DMS53 treated with DMSO at 0.1 percent for 48 hours (cell line): Measurements from ENCODE around the gene XPO6.

Experiments
- DNase-seq: peaks from one replicate; lab custom pipeline; 2025; ENCODE audit not compliant: unreplicated experiment; lab: John Stamatoyannopoulos, UW

XPO6 gene

DNA sequence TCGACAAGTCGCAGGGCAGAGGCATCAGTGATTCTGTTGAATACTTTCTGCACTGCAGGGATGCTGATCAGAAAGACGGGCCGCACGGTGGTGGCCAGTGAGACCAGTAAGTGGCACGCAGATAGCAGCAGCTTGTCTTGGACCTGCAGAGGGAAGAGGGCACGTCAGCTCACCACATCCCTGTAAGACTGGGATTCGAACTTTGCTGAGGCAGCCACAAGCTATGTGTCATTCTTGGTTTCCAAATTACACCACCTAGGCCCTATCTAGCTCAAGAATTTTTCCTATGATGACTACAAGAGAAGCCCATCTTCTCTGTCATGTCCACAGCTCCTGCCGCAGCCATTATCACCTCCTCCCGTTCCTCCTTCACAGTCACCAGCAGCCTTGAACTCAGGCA lies 98.9 kb downstream of the XPO6 start:
- no peak for DNase-seq

DNA sequence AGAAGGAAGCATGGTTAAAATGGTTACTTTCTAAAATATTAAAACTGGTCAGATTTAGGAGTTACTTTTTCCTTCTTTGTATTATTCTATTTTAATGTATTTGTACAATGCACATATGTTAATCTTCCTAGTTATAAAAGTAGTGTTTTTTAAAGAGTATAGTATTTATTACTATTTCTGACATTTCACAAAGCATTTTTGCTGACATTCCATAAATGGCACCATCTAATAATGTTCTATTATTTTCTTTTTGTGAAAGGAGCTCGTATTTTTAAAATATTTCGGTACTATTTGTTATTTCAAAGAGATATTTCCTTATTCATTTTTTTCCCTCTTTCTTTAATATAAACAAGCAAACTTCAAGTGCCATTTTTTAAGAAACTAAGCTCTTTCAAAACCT lies 100.8 kb downstream of the XPO6 start:
- no peak for DNase-seq

DNA sequence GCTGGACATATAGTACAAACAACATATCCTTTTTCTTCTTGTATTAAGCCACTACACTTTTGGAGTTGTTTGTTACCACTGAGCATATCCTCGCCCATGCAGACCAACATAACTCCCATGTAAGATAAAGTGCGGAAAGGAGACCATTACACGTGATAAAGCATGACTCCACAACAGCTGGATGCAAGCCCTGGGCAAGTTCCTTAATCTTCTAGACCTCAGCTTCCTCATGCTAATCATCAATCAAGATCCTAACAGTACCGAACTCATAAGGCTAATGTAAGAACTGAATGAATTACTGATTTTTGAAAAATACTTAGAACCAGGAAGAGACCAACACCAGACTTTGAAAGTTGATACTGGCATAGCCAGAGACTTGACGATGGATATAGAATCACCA lies 101.3 kb downstream of the XPO6 start:
- no peak for DNase-seq

DNA sequence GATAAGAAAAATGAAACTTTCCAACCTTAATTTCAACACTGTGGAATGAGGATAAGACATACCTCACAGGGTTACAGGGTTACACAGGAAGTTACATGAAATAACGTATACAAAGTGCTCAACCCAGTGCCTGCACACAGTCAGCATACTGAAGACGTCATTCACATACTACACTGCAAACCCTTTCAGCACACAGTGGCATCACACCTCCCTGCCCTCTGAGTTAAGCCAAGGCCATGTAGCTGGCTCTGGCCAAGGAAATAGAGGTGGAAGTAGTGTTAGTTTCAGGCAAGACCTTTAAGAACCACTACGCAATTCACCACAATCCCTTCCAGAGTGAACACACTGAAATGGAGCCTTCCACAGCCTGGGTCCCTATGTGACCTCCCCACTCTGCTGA lies 101.7 kb downstream of the XPO6 start:
- no peak for DNase-seq

DNA sequence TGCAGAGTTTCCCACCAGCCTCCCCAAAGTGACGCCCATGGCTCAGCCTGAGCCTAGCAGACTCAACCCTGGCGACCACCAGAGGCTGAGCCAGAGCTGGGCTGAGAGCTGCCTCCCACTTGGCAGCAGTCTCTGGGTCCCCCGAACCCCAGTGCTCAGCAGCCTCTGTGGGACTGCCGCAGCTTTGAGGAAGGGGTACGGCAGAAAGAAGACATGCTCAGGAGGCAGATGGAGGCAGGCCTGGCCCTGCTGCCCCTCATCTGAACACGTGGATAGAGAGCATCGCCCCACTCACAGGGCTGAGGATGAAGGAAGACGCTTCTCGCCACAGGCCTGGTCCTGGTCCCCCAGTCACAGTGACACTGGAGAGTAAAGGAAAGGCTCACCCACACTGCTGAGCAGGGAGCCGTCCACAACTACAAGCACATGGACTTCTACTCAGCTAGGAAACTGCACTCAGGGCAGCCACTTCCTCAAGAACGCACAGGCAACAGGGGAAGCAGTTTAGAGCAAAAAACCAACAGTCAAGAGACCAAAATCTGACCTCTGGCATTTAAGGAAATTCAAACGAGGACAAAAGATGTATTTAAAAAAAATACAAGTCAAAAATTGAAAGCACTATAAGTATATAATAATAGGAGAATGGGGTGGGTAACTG lies 103.0 kb downstream of the XPO6 start:
- DNase-seq = no peak

DNA sequence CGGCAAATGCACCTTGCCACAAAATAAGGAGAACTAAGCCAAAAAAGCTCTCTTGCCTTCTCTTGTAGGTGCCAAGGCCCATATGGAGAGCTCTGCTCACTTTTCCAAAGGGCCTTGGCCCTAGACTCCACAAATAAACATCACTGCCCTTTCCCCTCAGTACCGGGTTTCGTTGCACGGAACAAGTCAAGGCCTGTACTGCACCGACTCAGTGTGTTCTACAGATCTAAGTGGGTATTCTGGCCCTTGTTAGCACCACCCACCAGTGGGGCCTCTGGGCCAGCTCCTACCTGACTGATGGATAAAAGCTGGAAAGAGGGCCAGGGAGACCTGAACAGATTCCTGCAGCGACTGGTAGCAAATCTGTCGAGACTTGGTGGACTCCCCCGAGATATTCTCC lies 104.5 kb downstream of the XPO6 start:
- DNase-seq = no peak

DNA sequence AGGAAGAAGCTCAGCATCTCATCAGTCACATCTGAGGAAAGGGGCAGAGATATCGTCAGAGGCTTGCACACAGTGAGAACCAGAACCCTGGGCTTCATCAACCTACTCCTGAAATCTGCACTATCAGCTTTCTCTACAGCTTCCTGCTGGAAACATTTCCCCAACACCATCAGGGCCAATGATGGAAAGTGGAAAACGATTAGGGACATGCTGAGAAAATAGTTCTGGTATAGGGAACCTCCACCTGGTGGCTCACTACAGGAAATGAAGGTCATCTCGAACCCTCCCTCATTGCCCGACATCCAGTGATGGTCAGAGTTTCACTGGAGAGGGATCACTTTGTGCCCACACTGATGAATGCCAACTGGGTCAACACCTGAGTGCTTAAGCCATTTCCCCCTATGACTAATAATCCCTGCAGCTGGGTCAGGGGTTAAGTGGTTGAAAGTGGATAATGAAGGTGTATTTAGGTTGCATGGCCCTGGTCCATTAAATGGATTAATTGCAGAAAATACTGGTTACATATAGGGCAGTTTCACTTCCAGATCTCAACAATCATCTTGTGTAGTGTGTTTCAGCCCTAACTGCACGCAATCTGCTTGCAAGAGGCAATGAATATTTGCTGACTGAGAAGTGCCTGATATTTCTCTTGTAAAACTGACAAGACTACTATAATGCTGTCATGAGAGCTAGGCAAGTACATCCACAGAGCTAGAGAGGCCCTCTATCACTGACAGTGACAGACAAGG lies 105.1 kb downstream of the XPO6 start:
- no peak for DNase-seq

DNA sequence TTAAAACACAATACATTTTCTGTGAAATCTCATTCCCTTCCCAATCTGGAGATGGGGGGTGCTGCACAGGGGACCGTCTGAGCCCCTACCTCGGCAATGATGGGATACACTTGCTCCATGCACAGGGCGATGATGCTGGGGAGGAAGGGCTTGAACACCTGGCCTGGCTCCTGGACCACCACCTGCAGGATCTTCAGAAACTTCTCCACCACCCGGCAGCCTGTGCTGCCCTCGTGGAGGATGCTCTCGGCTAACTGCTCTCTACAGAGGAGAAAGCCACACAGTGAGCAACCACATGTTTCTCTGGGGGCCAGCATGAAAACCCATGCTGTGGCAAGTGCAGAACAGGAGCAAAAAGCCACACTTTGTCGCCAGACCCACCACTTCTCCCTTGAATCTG lies 105.8 kb downstream of the XPO6 start:
- DNase-seq = no peak

DNA sequence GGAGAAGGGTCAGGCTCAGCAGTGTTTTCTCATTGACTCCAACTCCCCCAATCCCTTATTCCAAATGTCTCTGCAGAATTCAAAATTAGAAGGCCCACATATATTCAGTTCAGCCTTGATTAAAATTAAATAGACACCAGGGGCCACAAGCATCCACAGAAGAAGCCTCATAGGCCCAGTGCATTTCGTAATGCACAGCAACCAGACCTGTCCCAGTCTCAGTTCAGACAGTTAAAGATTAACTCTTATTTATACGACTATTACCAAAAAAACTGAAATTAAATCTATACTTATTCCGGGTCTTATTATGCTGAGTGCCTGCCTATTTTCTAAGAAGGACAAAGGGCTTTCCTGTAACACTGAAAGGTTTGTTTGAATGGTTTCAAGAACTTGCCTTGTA lies 106.5 kb downstream of the XPO6 start:
- DNase-seq = no peak

DNA sequence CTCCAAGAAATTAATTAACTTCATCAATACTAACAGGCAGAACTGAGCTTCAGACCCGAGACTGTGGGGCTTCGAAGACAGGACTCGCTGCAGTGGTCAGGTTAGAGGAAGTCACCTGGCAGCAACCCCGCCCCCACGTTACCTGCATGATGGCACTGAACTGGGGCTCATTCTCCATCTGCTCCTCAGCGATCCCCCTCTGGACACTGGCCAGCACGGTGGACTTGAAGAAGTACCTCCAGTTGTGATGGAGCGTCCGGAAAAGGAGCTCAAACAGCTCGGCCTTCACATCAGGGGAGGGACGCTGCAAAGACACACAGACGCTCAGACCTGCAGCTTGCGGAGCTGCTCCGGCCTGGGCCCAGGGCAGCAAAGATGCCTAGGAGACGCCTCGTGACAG lies 107.4 kb downstream of the XPO6 start:
- DNase-seq = no peak

DNA sequence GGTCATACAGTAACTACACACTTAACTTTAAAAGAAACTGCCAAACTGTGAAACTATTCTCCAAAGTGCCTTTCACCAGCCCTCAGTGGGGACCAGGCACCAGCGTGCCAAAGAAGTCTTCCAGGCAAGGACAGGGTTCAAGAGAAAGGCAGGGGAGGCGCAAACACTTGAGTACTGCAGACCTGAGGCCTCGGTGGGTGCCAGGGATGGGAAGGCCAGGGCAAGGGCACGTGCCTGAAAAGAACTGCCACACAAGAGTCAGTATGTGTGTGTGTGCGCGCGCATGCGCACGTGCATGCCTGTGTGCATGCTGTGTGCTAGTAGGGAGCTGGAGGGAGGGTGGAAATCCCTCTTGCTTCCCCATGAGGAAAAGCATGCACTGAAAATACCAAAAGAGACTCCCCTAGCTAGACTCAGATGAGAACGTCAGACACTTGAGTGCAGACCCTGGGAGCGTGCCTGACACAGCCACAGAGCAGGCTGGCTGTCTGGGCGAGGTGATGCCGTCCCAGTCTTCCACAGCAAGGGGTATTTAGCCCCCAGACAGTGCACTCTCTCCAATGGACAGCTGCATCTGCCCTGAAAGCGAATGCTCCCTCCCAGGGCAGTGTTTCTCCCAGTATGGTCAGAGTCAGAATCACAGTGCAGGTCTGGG lies 108.1 kb downstream of the XPO6 start:
- DNase-seq = no peak

DNA sequence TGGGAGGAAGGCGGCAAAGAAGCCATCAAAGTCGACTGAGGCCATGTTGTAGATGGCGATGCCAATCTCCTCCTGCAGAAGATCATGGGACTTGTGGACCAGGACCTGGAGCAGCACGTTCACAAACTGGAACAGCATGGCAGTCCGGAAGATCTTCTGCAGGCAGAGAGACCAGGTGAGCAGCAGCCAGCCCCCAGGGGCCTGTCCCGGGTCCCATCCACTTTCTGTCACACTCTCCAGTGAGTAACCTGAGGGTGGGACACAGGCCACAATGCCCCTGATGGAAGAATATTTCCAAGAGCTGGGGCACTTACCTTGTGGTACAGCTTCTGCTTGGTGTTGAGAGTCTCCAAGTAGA lies 110.3 kb downstream of the XPO6 start:
- DNase-seq = no peak

DNA sequence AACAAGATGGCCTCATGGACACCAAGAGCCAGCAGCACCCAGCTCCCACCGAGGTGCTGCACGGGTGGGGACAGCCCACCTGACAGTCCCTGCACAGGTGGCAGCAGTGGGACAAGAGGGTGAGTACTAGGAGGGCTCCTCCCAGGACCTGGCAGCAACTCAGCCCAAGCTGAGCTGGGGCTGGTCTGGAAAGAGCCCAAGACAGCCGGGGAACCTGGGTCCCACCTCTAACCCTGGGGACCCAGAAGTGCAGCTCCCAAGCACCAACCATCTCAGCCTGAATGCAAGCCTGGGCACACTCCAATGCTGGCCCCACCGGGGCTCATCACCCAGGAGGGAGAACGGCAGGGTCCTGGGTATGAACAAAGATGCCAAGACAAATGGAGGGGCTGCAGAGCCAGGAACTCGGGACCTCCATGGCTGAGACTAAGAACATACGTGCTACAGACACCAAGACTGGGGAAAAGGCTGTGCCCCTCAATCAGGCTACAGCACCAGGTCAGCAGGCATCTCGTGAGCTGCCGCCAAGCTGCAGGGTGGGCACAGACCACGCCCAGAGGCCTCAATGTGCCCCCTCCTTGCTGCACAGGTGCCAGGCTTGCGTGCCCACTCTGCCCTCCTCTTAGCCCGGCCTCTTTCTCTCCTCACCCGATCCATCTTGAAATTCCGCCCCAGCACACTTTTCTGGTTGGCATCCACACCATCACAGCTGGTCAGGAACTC lies 110.8 kb downstream of the XPO6 start:
- no peak for DNase-seq

DNA sequence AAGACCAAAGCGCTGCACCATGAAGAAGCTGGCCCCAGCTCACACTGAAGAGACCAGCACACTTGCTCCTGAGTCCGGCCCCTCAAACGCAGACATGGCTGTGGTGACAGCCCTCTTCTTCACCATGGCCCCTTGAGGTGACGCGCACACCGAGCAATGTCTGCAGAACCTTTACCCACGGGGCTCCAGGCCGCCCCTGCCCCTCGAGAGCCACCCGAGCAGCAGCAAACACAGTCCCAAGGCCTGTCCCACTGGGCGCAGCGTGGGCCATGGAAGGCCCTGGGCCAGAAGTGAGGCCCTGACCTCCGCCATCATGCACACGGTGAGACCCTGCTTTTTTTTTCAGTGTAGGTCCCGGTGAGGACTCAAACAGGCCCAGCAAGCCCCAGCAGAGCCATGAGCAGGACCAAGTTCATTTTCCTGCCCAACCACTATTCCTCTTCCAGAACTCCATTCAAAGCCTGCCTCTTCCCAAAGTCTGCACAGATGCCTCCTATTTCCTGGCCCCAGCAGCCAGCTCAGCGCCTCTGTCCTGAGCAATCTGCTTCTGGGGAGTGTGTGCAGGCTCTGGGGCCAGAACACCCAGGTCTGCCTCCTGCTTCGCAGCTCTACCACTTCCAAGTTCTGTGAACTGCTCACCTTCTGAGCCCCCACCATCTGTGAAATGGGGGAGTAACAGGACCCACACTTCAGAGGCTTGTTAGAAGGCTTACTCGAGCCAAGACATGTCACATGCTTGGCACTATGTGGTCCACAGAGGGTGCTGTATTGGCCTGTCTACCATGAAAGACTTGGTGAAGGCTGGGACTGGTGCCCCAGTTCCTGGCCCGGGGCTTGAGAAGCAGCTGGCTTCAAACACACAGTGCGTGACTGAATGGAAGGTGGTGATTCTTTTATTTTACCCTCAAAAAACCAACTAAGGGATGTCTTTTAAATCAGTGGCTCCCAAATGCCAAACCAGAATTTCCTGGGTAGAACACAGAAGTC lies 112.5 kb downstream of the XPO6 start:
- DNase-seq = no peak

DNA sequence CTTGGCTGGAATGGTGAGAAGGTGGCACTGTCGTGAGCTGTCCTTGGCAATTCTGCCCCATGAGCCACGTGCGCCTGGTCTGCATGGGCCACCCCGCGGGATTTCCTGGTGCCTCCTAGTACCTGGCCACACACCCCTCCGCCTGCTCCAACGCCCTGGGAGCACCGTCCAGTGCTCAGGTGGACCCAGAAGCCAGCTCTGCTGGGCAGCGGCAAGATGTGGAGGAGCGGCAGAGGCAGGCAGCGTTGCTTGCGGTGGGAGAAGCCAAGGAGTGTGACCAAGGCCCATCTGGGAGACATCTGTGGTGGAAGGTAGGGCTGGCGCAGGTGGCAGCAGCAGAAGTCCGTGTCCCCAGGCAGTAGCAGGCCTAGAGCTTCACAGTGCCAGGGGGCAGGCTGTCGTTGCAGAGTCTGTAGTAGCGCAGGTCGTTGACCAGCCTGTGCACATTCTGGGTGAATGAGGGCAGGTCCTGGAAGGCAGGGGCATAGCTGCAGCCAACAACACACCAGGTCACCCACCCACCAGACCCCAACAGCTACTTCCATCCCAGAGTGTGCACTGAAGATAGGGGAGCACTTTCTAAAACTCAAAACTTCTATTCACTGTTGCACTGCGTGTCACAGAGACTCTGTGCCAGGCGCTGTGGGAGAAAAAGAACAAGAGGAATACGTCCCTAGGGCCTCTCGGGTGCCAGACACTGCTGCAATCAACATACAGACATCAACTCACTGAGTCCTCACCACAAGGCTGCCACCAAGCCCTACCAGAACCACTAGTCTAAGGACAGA lies 113.4 kb downstream of the XPO6 start:
- no peak for DNase-seq

DNA sequence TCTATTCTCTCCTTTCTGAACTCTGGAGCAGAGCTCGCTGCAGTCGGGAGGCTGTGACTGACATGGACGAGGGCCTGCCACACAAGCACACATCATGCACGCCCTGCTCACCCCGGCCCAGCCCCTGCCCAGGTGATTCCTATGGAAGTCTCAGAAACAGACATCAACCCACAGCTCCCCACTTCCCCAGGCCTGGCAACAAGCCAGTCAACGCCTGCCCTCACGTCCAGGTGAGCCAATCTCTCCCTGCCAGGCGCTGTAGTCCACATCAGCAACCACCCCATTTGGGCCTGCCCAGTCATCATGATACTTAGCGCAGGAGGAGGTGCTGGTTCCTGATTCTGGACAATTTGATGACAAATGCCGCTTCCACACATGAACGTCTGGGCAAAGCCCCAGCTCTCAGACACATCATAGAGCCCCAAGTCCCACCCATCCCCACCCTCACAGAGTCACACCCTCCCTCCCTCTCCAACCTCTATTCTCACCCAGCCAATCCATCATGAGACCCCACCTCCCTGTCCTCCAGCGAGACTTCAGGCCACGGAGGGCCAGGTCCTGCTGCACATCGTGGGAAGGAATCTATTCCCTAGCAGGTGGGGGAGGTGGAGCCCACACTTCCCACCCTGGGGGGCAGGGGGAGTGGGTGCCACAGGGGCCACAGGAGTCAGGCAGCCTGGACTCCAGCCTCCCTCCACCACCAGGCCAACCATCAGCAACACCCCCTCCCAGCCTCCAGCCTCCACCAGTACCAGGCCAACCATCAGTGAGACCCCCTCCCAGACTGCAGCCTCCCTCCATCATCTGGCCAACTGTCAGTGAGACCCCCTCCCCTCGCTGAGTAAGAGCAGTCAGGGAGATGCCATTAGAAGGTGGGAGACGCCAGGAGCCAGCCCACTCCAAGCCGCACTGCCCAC lies 114.5 kb downstream of the XPO6 start:
- no peak for DNase-seq

DNA sequence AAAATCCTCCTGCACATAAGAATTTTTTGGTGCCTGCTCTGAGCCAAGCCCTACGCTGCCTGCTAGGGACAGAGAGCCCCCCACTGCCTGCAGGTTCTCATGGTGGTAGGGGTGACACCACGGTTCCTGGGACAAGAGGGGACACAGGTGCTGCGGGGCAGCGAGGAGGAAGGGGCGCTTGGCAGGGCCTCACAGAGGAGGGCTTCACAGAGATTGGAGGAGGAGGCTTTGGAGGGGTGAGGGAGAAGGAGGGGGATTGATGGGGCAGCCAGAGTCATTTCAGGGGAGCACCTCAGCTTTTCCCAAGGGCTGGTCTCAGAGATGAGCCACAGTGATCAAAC lies 118.4 kb downstream of the XPO6 start:
- DNase-seq = no peak

DNA sequence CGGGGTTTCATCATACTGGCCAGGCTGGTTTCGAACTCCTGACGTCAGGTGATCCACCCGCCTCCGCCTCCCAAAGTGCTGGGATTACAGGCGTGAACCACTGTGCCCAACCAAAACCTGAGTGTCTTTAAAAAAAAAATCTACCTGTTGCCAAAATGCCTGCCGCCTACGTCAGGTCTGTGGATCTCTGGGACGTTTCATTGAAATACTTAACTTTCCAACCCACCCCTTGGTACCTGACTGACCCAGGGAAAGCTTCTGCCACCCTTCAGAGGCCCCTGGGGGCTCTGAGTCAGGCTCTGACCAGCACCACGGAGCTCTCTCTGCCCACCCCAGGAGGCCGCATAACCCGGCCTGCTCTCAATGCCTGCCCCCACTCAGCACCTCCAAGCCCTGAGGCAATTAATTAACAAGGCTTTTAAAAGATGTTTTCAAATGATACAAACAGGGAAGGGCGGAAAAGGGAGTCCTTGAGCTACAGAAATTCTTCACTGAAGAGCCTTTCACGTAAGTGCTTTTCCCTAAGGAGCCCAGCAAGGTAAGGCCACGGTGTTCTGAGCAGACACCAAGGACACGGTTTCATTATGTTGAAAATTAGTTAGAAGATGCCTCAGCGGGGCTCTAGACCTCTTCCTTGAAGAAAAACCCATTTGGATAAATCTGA lies 118.9 kb downstream of the XPO6 start:
- no peak for DNase-seq
